CD1c-positive myeloid dendritic cell (primary cell): Measurements from ENCODE around the gene PARS2.

Experiments used
- DNase-seq: peaks from one replicate; pipeline ENCODE4 v3.0.0-alpha.2; 2016; ENCODE audit errors: extremely low spot score

PARS2 gene

DNA sequence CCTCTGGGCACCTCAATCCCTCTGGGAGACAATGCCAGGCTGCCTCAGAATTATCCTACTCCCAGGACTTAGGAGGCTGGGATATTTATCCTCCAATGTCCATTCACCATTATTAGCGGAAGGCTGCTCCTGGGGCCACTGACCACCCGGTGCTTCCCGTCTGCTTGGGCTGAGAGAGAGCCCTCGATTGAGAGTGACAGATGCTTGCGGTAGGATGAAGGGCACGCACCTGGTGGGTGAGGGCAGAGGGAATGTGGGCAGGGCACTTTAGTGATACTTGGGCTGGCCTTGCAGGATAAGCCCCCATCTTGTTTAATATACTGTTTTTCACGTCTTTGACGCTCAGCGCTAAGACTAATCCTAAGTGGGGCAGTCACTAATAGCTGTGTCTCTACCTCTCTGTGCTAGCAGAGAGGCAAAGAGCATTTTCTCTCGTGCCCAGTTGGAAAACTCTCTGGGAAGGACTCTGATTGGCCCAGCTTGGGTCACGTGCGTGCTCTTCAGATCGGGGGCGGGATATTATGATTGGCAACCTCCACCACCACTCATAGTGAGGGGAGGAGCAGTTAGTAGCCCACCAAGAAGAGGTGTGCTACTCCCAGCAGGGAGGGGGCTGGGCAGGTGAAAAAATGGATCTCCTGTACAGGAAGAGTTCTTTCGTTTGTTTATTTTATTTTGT lies 10.6 kb upstream of the PARS2 start:
- no peak for DNase-seq

DNA sequence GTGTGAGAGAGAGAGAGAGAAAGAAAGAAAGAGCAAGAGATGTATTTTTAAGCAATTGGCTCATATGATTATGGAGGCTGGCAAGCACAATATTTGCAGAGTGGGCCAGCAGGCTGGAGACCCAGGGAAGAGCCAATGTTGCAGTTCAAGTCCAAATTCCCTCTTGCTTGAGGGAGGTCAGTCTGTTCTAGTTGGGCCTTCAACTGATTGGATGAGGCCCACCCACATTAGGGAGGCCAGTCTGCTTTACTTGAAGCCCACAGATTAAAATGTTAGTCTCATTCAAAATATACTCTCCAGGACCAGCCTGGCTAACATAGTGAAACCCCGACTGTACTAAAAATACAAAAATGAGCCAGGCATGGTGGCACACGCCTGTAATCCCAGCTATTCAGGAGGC lies 8.6 kb upstream of the PARS2 start:
- DNase-seq: no peak

DNA sequence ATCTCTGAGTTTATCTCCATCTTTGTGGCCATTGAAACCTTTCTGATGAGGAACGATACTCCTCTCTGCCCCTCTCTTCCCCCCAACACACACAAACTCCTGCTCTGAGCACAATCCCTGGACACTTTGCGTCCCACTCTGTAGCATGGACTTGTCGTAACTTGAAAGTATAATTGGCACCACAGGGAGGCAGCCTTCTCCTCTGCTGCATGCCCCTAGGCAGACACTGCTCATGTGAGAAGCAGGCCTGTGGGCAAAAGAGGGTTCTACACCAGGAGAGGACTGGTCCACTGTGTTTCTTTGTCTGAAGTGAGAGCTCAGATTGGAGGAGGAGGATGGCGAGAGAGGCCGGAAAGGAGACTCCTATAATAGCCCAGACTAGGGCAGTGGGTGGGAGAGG lies 3.8 kb upstream of the PARS2 start:
- DNase-seq: no peak

DNA sequence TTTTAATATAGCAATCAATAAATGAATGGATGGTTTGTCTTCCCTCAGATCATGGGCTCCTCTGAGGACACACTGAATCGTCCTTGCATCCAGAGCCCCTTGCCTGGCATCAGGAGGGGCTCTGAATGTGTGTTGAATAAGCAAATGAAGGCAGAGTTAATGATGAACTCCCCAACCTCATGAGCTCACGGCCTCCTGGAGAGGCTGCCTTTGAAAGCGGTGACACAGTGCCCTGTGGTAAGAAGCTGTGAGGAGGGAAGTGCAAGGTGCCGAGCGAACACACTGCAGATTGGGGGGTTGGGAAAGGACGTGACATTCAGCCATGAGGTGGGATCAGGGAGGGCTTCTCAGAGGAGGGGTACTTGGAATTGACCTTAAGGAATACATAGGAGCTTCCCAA lies 3.2 kb upstream of the PARS2 start:
- no peak for DNase-seq

DNA sequence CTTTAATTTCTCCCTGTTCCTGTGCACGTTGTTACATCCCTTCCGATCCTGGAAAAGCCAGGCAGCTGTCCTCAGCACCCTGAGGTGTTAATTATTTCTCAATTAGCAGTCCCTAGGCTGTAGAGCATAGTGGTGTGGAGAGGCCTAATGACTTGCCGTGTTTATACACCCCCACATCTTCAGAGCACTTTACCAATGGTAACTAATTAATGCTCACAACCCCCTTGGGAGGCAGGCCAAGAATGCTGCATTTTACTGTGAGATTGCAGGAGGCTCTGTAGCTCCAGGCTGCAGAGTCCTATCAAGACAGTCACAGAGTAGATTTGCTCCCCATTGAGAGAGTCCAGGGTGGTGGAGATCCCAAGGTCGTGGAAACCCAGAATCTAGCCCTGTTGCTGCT lies 2.4 kb upstream of the PARS2 start:
- no peak for DNase-seq

DNA sequence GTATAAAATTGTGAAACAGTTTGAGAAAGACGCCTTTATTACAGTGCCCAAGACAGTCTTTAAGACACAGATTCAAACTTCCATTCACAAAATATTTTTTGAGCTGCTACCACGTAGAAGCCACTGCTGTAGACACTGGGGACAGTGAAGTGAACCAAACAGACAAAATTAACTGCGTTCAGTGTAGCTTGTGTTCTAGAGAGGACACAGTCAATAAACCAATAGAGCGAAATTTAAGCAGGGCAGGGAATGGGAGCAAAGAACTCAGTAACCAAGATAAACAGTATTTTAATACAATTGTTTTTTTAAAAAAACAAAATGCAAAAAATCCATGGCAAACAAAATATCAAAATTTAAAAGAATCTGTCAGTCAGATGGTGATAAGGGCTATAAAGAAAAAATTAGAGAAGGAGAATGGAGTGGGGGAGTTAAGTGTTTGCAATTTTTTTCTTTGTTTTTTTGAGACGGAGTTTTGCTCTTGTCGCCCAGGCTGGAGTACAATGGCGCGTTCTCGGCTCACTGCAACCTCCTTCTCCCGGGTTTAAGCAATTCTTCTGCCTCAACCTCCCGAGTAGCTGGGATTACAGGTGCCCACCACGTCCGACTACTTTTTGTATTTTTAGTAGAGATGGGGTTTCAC lies 719 bp upstream of the PARS2 start:
- no peak for DNase-seq

DNA sequence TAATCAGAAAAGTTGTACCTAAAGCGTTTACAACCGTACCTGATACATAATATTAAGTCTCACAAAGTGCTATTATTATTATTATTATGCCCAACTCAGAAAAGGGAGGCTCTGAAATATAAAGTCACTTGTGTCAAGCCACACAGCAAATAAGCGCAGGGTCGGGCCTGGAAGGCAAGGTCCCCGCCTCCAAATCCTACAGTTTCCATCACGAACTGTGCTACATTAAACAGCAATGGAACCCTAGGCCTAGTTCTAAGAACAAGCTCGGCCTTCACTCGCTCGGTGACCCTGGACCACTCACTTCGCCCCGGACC lies 549 bp downstream of the PARS2 start:
- no peak for DNase-seq

DNA sequence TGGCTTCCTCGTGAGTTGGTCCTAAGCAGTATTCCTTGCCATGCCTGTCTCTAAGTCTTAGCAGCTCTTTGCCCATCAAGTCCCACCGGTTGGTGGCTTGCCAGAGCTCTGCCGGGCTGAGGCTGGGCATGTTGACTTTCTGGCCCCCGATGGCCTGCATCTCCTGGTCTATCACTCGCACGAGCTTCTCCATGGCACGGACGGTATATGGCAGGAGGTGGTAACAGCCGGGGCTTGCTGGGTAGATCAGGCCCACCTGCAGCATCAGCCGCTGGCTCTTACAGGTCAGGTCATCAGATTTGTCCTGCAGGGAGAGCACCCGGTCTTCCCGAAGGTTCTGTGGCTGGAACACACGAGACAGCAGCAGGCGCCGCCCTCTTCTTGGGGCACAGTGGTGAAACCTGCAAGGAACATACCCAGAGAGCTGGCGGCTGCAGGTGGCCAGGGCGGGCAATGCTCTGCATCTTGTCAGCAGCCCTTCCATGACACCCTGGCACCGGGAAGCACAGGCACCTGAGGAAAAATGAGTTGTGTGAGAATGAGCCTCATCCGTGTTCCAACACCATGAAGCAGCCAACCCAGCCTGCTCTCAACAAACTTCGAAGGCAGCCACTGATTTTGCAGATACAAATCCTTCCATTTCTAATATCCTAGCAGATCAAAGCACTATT lies 5.5 kb downstream of the PARS2 start:
- DNase-seq: no peak

DNA sequence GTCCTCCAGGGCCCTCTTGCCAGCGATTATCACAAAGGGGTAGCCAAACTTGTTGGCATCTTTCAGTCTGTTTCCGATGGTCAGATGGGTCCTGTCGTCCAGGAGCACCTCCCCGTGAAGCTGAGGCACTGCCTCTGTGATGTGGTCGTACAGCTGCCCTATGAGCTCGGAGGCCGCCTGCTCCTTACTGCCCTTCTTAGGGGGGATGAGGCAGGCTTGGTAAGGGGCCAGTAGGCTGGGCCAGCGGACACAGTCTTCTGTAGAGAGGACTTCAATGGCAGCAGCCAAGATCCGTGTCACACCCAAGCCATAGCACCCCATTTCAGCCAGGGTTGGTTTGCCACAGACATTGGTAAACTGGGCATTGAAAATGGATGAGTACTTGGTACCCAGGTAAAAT lies 6.5 kb downstream of the PARS2 start:
- DNase-seq: no peak

DNA sequence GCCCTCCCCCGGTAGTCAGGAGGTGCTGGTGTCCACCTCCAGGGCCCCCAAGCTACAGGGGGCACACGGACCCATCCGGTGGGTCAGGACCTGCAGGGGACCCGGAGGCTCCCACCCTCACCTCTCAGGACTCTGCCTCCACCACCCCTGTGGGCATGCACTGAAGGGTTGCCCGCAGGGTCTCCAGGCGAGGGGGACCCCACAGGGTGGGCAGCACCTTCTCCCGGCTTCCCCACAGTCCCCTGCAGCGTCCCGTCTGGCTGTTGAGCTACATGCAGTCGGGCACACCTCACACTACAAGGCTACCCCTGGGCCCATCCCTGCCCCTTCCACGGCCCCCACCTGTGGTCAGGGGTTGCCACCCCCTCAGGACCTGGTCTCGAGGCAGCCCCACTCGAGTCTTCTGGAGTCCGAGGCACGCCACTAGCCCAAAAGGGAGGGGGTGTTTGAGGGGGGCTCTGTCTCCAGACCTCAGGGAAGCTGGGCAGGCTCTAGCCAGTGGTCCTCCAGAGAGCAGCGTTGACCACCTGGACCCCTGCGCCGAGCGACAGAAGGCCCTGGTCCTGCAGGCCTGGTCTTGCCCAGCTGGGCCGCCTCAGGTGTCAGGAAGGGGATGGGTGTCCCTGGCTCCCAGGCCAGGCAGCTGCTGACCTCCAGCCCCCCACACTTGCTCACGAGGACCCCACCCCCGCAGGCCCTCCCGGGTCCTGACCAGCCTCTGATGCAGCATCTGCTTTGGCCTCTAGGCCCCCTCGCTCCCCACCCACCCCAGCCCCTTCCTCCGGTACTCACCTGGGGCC lies 9.6 kb downstream of the PARS2 start:
- no peak for DNase-seq

DNA sequence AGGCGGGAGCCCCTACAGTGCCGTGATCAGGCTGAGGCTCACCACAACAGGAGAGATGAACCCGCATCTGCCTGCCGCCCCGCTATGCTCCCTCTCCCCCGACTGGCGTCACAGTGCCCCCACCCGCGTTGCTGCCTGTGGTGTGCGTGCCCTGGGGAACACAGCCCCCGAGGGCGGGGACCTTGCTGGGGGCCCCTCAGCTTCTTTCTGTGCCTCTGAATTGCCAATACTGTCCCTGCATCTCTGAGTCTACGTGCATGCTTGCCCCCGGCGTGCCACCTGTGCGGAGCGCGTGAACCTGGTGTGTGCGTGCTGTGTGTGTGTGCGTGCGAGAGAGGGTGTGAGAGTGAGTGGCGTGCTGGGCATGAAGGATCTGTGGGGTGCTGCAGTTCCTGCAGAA lies 10.3 kb downstream of the PARS2 start:
- DNase-seq: no peak

DNA sequence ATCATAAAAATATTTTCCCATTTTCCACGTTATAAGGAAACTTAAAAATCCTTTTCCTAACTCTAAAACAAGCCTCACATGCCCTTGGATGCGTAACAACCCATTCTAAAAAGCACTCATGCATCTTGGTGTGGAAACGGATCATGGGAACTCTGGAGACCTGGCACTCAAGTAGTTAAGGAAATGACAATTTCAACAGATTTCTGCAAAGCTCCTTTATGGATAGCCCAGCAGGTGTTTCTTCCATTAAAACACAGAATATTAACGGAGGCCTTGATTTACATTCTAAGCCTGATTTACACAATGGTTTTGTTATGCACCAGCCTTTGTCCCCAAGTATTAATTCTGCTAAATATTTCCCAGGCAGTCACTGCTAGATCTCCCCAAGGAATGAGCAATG lies 12.9 kb downstream of the PARS2 start:
- DNase-seq: no peak

DNA sequence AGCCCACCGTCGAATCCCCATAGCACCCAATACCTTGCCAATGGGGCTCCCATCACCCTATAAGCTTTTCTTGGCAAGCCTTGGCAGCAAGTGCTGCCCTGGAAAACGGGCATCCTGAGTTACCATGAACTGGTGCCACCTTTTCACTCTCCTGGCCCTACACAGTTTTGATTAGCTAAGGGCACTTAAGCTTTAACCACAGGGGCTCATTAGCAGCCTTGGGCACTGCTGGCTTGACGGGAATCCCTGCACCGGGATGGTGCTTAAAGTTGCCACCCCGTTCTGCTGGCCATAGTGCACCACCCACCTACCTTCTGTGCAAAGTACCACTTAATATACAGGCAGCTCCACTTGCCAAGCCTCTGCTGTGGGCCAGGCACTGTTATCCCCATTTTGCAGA lies 13.7 kb downstream of the PARS2 start:
- DNase-seq: no peak

DNA sequence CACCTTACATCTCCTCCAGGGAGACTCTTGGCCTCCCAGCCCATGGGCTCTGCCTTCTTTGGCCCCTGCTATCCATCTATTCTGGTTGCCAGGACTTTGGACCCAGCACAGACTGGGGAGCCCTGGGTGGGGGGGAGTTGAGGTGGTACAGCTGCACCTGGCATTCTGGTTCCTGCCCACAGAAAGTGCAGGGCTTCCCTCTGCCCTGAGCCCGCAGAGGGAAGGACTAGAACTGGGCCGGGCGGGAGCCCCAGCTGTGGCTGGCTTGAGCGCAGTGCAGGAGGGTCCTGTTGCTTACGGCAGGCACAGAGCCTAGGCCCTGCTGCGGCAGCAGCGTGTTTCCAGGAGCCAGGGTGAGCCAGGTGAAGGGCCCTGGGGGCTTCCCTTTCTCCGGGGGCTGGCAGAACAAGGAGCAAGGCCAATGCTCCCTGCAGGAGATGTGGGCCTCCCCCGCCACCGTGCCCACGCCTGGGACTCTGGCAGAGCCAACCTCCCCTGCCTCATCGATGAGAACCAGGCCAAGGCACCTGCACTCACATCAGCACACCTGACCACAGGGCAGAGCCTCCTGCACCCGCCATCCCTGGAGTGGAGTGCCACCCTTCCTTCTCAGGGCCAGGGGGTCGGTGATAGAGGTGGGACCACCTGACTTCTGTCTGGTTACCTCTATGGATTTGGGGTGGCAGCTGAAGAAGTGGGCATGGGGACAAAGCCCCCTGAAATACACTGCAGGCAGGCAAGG lies 16.1 kb downstream of the PARS2 start:
- DNase-seq: no peak

DNA sequence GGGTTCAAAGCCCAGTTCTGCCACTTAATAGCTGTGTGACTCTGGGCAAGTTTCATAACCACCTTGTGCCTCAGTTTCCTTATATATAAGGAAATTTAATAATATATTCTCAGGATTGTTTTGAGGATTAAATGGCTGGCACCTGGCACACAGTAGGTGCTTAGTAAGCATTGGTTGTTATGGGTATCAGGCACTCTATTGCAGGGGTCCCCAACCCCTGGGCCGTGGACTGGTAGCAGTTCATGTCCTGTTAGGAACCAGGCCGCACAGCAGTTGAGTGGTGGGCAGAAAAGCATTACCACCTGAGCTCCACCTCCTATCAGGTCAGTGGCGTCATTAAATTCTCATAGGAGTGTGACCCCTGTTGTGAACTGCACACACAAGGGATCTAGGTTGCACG lies 18.5 kb downstream of the PARS2 start:
- no peak for DNase-seq

DNA sequence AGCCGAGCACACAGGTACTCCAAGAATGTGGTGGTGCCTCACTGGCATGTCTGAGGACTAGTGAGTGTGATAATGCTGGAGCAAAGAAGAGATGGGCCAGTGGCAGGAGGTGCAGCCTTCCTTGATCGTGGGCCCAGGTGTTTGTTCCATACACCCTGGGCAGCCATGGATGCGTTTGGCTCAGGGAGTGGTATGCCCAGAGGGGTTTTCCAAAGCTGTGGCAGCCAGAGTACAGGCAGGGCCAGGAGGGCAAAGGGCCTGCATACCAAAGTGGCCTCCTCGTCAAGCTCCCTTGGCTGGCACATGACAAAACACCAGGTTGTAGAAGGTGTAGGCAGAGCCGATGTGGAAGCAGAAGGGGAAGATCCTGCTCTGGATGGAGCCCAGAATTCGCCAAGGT lies 19.0 kb downstream of the PARS2 start:
- DNase-seq: no peak

DNA sequence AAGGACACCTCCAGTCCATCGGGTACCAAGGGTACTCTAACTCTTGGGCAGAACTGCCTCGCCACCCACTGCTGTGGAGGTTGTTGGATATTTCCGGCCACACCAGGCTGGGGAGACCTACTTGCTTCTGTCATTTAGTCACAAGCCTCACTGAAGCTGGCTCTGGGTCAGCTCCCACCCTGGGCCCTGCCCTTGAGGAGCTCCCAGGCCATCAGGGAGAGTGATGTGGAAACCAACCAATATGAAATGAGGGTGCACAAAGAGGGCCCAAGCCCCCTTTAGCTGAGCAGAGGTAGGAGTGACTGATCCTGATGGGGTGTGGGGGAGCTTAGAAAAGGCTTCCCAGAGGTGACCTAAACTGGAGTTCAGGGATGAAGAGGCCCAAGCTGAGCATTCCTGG lies 19.6 kb downstream of the PARS2 start:
- no peak for DNase-seq

DNA sequence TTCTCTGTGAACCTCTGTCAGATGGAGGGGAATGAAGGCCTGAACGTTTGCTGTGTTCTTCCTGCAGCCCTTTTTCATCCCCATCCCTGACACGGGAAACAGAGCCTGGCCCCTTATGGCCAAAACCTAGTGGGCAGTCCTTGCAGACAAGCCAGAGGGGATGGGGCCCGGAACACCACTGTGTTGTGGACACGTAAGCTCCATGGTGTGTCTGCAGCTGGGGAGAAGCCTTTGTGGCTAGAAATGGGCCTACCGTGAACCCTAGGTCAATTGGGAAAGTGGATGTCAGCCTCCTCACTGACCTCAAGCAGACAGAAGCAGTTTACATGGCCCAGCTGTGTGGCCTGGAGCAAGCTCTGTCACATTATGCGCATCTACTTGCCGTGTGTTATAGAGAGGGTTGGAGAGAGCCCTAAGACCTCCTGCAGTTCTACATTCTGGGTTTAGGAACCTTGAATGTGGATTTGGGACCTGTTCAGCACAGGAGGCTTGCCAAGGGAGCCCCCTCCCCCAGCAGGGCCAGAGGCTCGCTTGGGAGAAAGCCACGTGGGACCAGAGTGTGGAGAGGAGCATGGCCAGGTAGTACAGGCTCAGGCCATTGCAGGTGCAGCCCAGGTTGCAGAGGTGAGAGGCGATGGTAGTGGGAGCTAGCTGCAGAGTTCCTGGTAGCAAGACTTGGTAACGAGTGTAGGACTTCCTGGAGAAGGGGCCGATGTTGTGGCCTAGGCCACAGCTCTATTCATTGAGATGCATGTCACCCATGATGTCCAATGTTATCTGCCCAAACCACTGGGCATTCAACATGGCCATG lies 20.7 kb downstream of the PARS2 start:
- DNase-seq: no peak

DNA sequence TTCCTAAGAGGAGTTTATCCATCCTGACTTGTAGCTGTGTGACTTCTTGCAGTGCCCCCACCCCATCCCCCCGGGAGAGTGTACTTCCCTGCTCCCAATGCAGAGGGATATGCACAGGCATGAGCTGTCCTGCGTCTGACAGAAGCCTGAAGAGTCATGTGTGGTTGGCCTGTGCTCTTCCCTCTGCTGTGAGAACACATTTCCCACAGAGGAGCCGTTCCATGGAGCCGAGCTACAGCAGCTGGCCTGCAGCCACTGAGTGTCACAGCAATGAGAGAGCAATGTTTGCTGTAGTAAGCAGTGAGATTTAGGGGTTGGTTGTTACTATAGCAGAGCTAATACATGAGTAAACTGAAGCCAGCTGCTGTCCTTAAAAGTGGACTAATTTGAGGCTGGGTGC lies 22.0 kb downstream of the PARS2 start:
- DNase-seq: no peak

DNA sequence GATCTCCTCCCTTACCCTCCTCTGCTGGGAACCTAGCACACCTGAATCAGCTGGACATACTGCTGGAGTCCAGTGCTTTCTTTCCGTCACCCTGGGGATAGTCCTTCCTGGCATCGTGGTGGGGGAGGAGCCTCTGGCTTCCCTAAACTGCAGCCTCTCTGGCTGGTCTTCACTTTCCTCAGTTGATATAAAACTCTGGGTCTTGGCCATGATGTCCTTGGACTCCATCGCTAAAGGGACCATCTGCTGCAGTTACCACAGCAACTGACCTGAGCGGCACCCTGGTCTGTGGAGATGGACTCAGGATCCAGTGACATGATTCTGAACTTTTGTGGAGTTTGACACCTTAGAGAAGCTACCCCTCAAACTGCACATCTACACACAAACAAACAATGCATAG lies 22.8 kb downstream of the PARS2 start:
- DNase-seq: no peak

DNA sequence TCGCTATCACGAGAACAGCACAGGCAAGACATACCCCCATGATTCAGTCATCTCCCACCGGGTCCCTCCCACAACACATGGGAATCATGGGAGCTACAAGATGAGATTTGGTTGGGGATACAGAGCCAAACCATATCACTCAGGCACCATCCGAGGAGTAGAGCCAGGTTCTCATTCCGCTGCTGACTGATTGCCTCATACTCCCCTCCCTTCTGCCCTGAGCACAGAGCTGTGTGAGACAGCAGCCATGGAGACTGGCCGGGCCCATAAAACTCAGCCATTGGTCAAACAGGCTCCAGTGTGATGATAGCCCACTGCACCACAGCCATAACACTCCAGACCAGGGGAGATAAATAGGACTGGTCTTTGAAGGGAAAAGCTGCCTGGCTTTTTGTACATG lies 26.1 kb downstream of the PARS2 start:
- DNase-seq: no peak
